SH-SY5Y (cell line): Measurements from ENCODE around the gene ILK.

Source experiments
- GATA2 ChIP-seq: IDR thresholded peaks from 2 replicates; pipeline ENCODE4 v1.6.1; 2011; ENCODE audit warnings: mild to moderate bottlenecking, low read depth, low read length
- GATA3 ChIP-seq: IDR thresholded peaks from 2 replicates; pipeline ENCODE4 v1.6.1; 2011; ENCODE audit warnings: low read depth, mild to moderate bottlenecking, low read length, moderate library complexity

DNA sequence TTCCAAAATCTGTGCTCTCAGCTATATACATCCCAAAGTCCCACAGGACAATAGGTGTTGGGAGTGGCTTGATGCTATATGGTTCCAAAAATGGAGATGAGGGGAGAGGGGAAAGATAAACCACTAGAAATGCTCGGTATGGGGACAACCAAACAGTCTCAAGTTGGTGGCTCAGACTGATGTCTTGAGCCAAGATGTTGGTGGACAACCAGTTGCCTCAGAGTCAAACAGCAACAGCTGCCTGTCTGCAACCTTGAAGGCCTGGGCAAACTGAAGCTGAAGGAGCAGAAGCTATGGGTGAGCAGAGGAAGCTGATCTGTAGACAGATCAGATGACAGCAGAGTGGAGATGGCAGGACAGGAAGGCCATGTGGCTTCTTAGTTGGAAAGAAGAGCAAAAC, 4.1 kb upstream of the ILK start:
- TF ChIP-seq GATA2 (no peak), GATA3 (no peak)
